ENCODE data around the gene SMIM9.

- no peak for TF ChIP-seq CTCF (IDR thresholded peaks at IDR 0.05; ENCODE audit: insufficient read depth, low read length)
- no peak for TF ChIP-seq REST (IDR thresholded peaks at IDR 0.05; ENCODE audit: insufficient replicate concordance, low read depth)
- no peak for TF ChIP-seq POLR2AphosphoS5 (IDR thresholded peaks at IDR 0.05; ENCODE audit: low read depth)
- TF ChIP-seq SPI1 (IDR thresholded peaks at IDR 0.05; ENCODE audit: borderline replicate concordance, low read depth) = no peak
- no peak for TF ChIP-seq GABPA (IDR thresholded peaks at IDR 0.05; ENCODE audit: low read depth)
Observed at GRCh38 chrX:154873329-154873728, 38.9 kb upstream of the SMIM9 start.

Measured in HL-60 (cell line).